IMR-90 (cell line): Measurements from ENCODE around the gene DNAJA1. TPM values are rescaled to one million over a fixed set of nuclear protein-coding genes. Genes with fewer than 3 reads are reported as not detected.
A peak's percentile ranks its signal among the peaks of the same experiment; 100 is the strongest.

Experiments
- ATAC-seq: fragments of 200-7000 bp; cut with Tn5 transposase; 2 replicates; pipeline ENCODE4 v1.9.1; 2020; ENCODE audit warnings: low read depth, mild to moderate bottlenecking, moderate library complexity
- BruUV-seq: library from RNA; stranded (reverse); fragments of 400-500 nt; replicated peaks from 2 replicates; lab custom pipeline; 2021; lab: Mats Ljungman, UMichigan
- CTCF ChIA-PET: fragments of 300-600 bp; formaldehyde crosslinking; extraction: SDS; loops from one replicate; lab custom pipeline; 2021; ENCODE audit warnings: antibody characterized with exemption; lab: Yijun Ruan, JAX
- POLR2A ChIA-PET: fragments of 300-600 bp; sonication (Branson Sonifier 250); formaldehyde crosslinking; loops from one replicate; lab custom pipeline; 2022; ENCODE audit warnings: antibody characterized with exemption; ENCODE audit not compliant: unreplicated experiment; lab: Charles Lee
- DNase-seq: peaks from one replicate; pipeline ENCODE4 v3.0.0; 2013
- H2AFZ ChIP-seq: replicated peaks from 2 replicates; pipeline ENCODE3; 2013; ENCODE audit warnings: low read length, mild to moderate bottlenecking; ENCODE audit not compliant: poor library complexity
- H2AK5ac ChIP-seq: 2 replicates; pipeline ENCODE4 v1.6.1; 2013; ENCODE audit warnings: low read depth, low read length, inconsistent platforms
- H2AK9ac ChIP-seq: replicated peaks from 2 replicates; pipeline ENCODE3; 2013; ENCODE audit warnings: mild to moderate bottlenecking, low read depth, low read length, moderate library complexity; ENCODE audit not compliant: poor library complexity
- H2BK120ac ChIP-seq: 2 replicates; pipeline ENCODE4 v1.6.1; 2013; ENCODE audit warnings: low read depth, low read length, inconsistent platforms
- H2BK15ac ChIP-seq: 3 replicates; pipeline ENCODE4 v1.6.1; 2013; ENCODE audit warnings: low read depth, low read length, inconsistent platforms
- H2BK20ac ChIP-seq: 2 replicates; pipeline ENCODE4 v1.6.1; 2013; ENCODE audit warnings: low read depth, mild to moderate bottlenecking, inconsistent platforms, low read length, moderate library complexity
- H2BK5ac ChIP-seq: 2 replicates; pipeline ENCODE4 v1.6.1; 2013; ENCODE audit warnings: mild to moderate bottlenecking, low read depth, low read length, inconsistent platforms; ENCODE audit not compliant: poor library complexity, severe bottlenecking
- H3K14ac ChIP-seq: replicated peaks from 2 replicates; pipeline ENCODE4 v1.6.1; 2013; ENCODE audit warnings: low read depth, low read length, inconsistent platforms
- H3K18ac ChIP-seq: 2 replicates; pipeline ENCODE4 v1.6.1; 2013; ENCODE audit warnings: low read depth, low read length, control low read depth
- H3K23ac ChIP-seq: 2 replicates; pipeline ENCODE4 v1.6.1; 2013; ENCODE audit warnings: low read depth, low read length, inconsistent platforms
- H3K27ac ChIP-seq: 2 replicates; pipeline ENCODE4 v1.5.1; 2013; ENCODE audit warnings: mild to moderate bottlenecking, control low read depth, low read length; ENCODE audit not compliant: insufficient read depth
- H3K27me3 ChIP-seq: 2 replicates; pipeline ENCODE4 v1.6.1; 2013; ENCODE audit warnings: low read length; ENCODE audit not compliant: control insufficient read depth, insufficient read depth
- H3K36me3 ChIP-seq: 2 replicates; pipeline ENCODE4 v1.6.1; 2013; ENCODE audit warnings: low read length, mixed read lengths; ENCODE audit not compliant: control insufficient read depth, insufficient read depth
- H3K4ac ChIP-seq: 2 replicates; pipeline ENCODE4 v1.6.1; 2013; ENCODE audit warnings: low read depth, low read length, inconsistent platforms
- H3K4me1 ChIP-seq: 2 replicates; pipeline ENCODE4 v1.6.1; 2013; ENCODE audit warnings: low read length, mixed read lengths; ENCODE audit not compliant: control insufficient read depth, insufficient read depth
- H3K4me2 ChIP-seq: 2 replicates; pipeline ENCODE4 v1.6.1; 2013; ENCODE audit warnings: low read depth, mild to moderate bottlenecking, control low read depth, low read length, moderate library complexity
- H3K4me3 ChIP-seq: 2 replicates; pipeline ENCODE4 v1.5.1; 2013; ENCODE audit warnings: low read depth, mild to moderate bottlenecking, control low read depth, low read length, moderate library complexity; ENCODE audit not compliant: insufficient read depth
- H3K56ac ChIP-seq: 2 replicates; pipeline ENCODE4 v1.6.1; 2013; ENCODE audit warnings: low read length, inconsistent platforms; ENCODE audit not compliant: insufficient read depth; ENCODE audit errors: extremely low read depth
- H3K79me1 ChIP-seq, 2 experiments: 2 replicates each; pipeline ENCODE4 v1.6.1; 2013; ENCODE audit warnings: low read length in 2 of 2, inconsistent platforms in 1 of 2, low read depth in 1 of 2
- H3K9ac ChIP-seq: 2 replicates; pipeline ENCODE4 v1.6.1; 2013; ENCODE audit warnings: low read depth, low read length, control low read depth
- H3K9me1 ChIP-seq: 2 replicates; pipeline ENCODE4 v1.6.1; 2013; ENCODE audit warnings: low read length, inconsistent platforms; ENCODE audit not compliant: insufficient read depth
- H3K9me3 ChIP-seq: 2 replicates; pipeline ENCODE4 v1.6.1; 2013; ENCODE audit warnings: low read length; ENCODE audit not compliant: control insufficient read depth, insufficient read depth
- H4K20me1 ChIP-seq: 2 replicates; pipeline ENCODE4 v1.6.1; 2013; ENCODE audit warnings: low read length, inconsistent platforms; ENCODE audit not compliant: insufficient read depth
- H4K5ac ChIP-seq: 2 replicates; pipeline ENCODE4 v1.6.1; 2013; ENCODE audit warnings: mild to moderate bottlenecking, low read depth, low read length, control low read depth
- H4K8ac ChIP-seq, 2 experiments: 2 replicates each; pipeline ENCODE4 v1.6.1; 2013; ENCODE audit warnings: low read depth in 2 of 2, low read length in 2 of 2, control low read depth in 1 of 2, inconsistent platforms in 1 of 2
- H4K91ac ChIP-seq: 2 replicates; pipeline ENCODE4 v1.6.1; 2013; ENCODE audit warnings: low read depth, low read length, inconsistent platforms; ENCODE audit not compliant: insufficient read depth
- CEBPB ChIP-seq: IDR thresholded peaks from 2 replicates; pipeline ENCODE4 v1.6.1; 2012; ENCODE audit warnings: low read depth, low read length, improper control_type of control experiment
- CTCF ChIP-seq: conservative IDR thresholded peaks from 2 replicates; pipeline ENCODE4 v1.5.1; 2012; ENCODE audit warnings: mild to moderate bottlenecking, low read depth, low read length, improper control_type of control experiment
- NFE2L2 ChIP-seq: fragments of 150-350 bp; IDR thresholded peaks from 2 replicates; pipeline ENCODE4 v1.6.1; 2016; ENCODE audit warnings: low read depth, mild to moderate bottlenecking, low read length
- RAD21 ChIP-seq: IDR thresholded peaks from 2 replicates; pipeline ENCODE4 v1.6.1; 2012; ENCODE audit warnings: low read length, improper control_type of control experiment
- RFX5 ChIP-seq: IDR thresholded peaks from 2 replicates; pipeline ENCODE4 v1.8.0; 2012; ENCODE audit warnings: low read depth, mild to moderate bottlenecking, low read length, moderate library complexity
- USF2 ChIP-seq: fragments of 150-350 bp; IDR thresholded peaks from 2 replicates; pipeline ENCODE4 v1.6.1; 2017; ENCODE audit warnings: mild to moderate bottlenecking, antibody characterized with exemption, low read length, low read depth
- WGBS, 2 experiments: methylation state at CpG; one replicate each; pipeline versions ENCODE4 v1.1.5 to v1.1.7; 2013; ENCODE audit warnings: missing lambda C conversion rate in 2 of 2; ENCODE audit not compliant: insufficient read length in 1 of 2; ENCODE audit errors: extremely low coverage in 2 of 2; 5-methylcytosine and 5-hydroxymethylcytosine counted together
- dilution Hi-C: fragments of 300-500 bp; cut with HindIII; formaldehyde crosslinking; loops from one replicate; pipeline ENCODE4 v1.14.3; 2018; ENCODE audit warnings: low sequenced_read_pairs; ENCODE audit not compliant: unreplicated experiment
- in situ Hi-C: fragments of 300-500 bp; cut with MboI; formaldehyde crosslinking; loops from 3 replicates; pipeline ENCODE4 v1.14.3; 2019; ENCODE audit warnings: low sequenced_read_pairs, inconsistent platforms, mixed read lengths
- intact Hi-C: fragments of 100-400 bp; cut with micrococcal nuclease; formaldehyde crosslinking; loops from 2 replicates; pipeline ENCODE4 v1.10.0; 2022
- polyA plus RNA-seq, 3 experiments: library from polyadenylated mRNA; depleted of rRNA; stranded (reverse); fragments of >200 nt; gene quantifications; 2 replicates each; pipeline ENCODE4 v1.2.3, GENCODE V29; 2012; ENCODE audit warnings: low replicate concordance in 1 of 3
- total RNA-seq: library from RNA; depleted of rRNA; stranded (reverse); fragments of >200 nt; gene quantifications from 2 replicates; pipeline ENCODE4 v1.2.3, GENCODE V29; 2012

Gene DNAJA1
- total and polyA plus RNA-seq, 2 of the 4 experiments (the other 2 are of a cell fraction), result 59.5 to 118 TPM

GRCh38 chr9:33044677-33045282, 19.7 kb downstream of the DNAJA1 start:
- Histone ChIP-seq H4K20me1 (no peaks in the 10 kb centered on the region), H3K9ac (peak overlapping the region; percentile 84), H2BK5ac (peak overlapping the region; percentile 83), H4K5ac (peak overlapping the region; percentile 66; the same call in 1 of the 2 replicates), H2AFZ (peak overlapping the region; percentile 96), H4K8ac (peak overlapping the region; percentile 36 to 89; a peak in 3 of 4 replicates), H2BK120ac (peak overlapping the region; percentile 48; the same call in 1 of the 2 replicates), H3K36me3 (peaks cover 14% of the 10 kb centered on the region), H3K56ac (no peak overlapping the region), H3K23ac (0 out of 2 replicates have a peak overlapping the region, but pooled peaks have one; percentile 64), H4K91ac (0 out of 2 replicates have a peak overlapping the region, but pooled peaks have one; percentile 42), H3K4me2 (peak overlapping the region; percentile 81), H3K27ac (peak overlapping the region; percentile 85), H2BK20ac (no peak overlapping the region), H3K9me3 (no peaks in the 10 kb centered on the region), H3K79me1 (peaks cover 3 to 6% of the 10 kb centered on the region in 2 experiments; a peak in 2 of 4 replicates), H3K9me1 (peaks cover 5% of the 10 kb centered on the region; the same call in 1 of the 2 replicates), H3K4ac (peak overlapping the region; percentile 71), H3K4me1 (no peaks in the 10 kb centered on the region), H2BK15ac (no peak overlapping the region), H2AK9ac (peak overlapping the region; percentile 43), H3K18ac (no peak overlapping the region), H3K27me3 (no peaks in the 10 kb centered on the region), H3K14ac (peak overlapping the region; percentile 51; the same call in 1 of the 2 replicates), H2AK5ac (no peak overlapping the region), H3K4me3 (peak overlapping the region; percentile 89)
- TF ChIP-seq NFE2L2 (no peak), RFX5 (no peak), CEBPB (no peak), CTCF (0 out of 2 replicates have a peak, but pooled peaks have one; percentile 18), RAD21 (no peak), USF2 (no peak)
- WGBS, 2 experiments, result 71% methylated on average over 5 of the region's 12 CpGs; no CpG with 5 or more reads in 1 of the 2 experiments
- BruUV-seq, result no TSS peak
- CTCF ChIA-PET, result interaction anchor here (1.4 kb wide), 1 partner anchor 18 kb away, joined by 4 read pairs; no protein-coding TSS in a partner anchor
- intact Hi-C loops (no loop called here), in situ Hi-C loops (no loop called here), dilution Hi-C loops (no loop called here)
- ATAC-seq (peak; percentile 18), DNase-seq (no peak)
- POLR2A ChIA-PET, result no interaction called here
